Measurements from ENCODE around the gene HSPA14.

DNA sequence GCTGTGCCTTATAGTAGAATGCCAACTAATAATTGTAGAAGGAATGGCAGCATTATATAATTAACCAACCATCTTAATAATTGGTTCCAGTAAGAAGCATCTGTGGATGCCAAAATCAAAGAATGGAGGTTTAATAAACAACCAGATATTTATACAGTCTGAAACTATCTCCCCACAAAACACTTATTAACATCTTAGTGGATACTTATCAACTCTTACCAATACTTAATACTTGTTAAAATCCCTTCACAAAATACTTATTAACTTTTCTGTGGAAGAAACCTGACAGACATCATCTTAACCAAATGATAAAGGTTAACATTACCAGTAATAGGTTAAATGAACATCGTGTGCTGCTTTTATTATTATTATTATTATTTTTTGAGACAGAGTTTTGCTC is 34.3 kb upstream of the HSPA14 start:
- TF ChIP-seq, protein P1, sequence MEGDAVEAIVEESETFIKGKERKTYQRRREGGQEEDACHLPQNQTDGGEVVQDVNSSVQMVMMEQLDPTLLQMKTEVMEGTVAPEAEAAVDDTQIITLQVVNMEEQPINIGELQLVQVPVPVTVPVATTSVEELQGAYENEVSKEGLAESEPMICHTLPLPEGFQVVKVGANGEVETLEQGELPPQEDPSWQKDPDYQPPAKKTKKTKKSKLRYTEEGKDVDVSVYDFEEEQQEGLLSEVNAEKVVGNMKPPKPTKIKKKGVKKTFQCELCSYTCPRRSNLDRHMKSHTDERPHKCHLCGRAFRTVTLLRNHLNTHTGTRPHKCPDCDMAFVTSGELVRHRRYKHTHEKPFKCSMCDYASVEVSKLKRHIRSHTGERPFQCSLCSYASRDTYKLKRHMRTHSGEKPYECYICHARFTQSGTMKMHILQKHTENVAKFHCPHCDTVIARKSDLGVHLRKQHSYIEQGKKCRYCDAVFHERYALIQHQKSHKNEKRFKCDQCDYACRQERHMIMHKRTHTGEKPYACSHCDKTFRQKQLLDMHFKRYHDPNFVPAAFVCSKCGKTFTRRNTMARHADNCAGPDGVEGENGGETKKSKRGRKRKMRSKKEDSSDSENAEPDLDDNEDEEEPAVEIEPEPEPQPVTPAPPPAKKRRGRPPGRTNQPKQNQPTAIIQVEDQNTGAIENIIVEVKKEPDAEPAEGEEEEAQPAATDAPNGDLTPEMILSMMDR (IDR thresholded peaks at IDR 0.05; ENCODE audit: low read depth, low read length, missing input control) = no peak
- TF ChIP-seq RAD21 (IDR thresholded peaks at IDR 0.05) (no peak), GABPA (IDR thresholded peaks at IDR 0.05 in 1 of 2, conservative IDR thresholded peaks at IDR 0.05 in 1 of 2) (no peak), JUND (IDR thresholded peaks at IDR 0.05) (no peak), HNF4G (IDR thresholded peaks at IDR 0.05) (no peak), FOXA1 (IDR thresholded peaks at IDR 0.05) (no peak), RXRA (IDR thresholded peaks at IDR 0.05) (no peak)
- TF ChIP-seq, protein P2, sequence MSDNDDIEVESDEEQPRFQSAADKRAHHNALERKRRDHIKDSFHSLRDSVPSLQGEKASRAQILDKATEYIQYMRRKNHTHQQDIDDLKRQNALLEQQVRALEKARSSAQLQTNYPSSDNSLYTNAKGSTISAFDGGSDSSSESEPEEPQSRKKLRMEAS (IDR thresholded peaks at IDR 0.05) = no peak
- TF ChIP-seq, protein P3, sequence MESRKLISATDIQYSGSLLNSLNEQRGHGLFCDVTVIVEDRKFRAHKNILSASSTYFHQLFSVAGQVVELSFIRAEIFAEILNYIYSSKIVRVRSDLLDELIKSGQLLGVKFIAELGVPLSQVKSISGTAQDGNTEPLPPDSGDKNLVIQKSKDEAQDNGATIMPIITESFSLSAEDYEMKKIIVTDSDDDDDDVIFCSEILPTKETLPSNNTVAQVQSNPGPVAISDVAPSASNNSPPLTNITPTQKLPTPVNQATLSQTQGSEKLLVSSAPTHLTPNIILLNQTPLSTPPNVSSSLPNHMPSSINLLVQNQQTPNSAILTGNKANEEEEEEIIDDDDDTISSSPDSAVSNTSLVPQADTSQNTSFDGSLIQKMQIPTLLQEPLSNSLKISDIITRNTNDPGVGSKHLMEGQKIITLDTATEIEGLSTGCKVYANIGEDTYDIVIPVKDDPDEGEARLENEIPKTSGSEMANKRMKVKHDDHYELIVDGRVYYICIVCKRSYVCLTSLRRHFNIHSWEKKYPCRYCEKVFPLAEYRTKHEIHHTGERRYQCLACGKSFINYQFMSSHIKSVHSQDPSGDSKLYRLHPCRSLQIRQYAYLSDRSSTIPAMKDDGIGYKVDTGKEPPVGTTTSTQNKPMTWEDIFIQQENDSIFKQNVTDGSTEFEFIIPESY (IDR thresholded peaks at IDR 0.05) = no peak
- TF ChIP-seq, protein P4, sequence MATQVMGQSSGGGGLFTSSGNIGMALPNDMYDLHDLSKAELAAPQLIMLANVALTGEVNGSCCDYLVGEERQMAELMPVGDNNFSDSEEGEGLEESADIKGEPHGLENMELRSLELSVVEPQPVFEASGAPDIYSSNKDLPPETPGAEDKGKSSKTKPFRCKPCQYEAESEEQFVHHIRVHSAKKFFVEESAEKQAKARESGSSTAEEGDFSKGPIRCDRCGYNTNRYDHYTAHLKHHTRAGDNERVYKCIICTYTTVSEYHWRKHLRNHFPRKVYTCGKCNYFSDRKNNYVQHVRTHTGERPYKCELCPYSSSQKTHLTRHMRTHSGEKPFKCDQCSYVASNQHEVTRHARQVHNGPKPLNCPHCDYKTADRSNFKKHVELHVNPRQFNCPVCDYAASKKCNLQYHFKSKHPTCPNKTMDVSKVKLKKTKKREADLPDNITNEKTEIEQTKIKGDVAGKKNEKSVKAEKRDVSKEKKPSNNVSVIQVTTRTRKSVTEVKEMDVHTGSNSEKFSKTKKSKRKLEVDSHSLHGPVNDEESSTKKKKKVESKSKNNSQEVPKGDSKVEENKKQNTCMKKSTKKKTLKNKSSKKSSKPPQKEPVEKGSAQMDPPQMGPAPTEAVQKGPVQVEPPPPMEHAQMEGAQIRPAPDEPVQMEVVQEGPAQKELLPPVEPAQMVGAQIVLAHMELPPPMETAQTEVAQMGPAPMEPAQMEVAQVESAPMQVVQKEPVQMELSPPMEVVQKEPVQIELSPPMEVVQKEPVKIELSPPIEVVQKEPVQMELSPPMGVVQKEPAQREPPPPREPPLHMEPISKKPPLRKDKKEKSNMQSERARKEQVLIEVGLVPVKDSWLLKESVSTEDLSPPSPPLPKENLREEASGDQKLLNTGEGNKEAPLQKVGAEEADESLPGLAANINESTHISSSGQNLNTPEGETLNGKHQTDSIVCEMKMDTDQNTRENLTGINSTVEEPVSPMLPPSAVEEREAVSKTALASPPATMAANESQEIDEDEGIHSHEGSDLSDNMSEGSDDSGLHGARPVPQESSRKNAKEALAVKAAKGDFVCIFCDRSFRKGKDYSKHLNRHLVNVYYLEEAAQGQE (IDR thresholded peaks at IDR 0.05) = no peak
